IMR-90 (cell line): ENCODE results near the gene MET. TPM values are rescaled to one million over a fixed set of nuclear protein-coding genes. Genes with fewer than 3 reads are reported as not detected.
A peak's percentile ranks its signal among the peaks of the same experiment; 100 is the strongest.

Experiments used
- ATAC-seq: fragments of 200-7000 bp; cut with Tn5 transposase; 2 replicates; pipeline ENCODE4 v1.9.1; 2020; ENCODE audit warnings: low read depth, mild to moderate bottlenecking, moderate library complexity
- BruUV-seq: library from RNA; stranded (reverse); fragments of 400-500 nt; replicated peaks from 2 replicates; lab custom pipeline; 2021; lab: Mats Ljungman, UMichigan
- CTCF ChIA-PET: fragments of 300-600 bp; formaldehyde crosslinking; extraction: SDS; loops from one replicate; lab custom pipeline; 2021; ENCODE audit warnings: antibody characterized with exemption; lab: Yijun Ruan, JAX
- POLR2A ChIA-PET: fragments of 300-600 bp; sonication (Branson Sonifier 250); formaldehyde crosslinking; loops from one replicate; lab custom pipeline; 2022; ENCODE audit warnings: antibody characterized with exemption; ENCODE audit not compliant: unreplicated experiment; lab: Charles Lee
- DNase-seq: peaks from one replicate; pipeline ENCODE4 v3.0.0; 2013
- H2AFZ ChIP-seq: replicated peaks from 2 replicates; pipeline ENCODE3; 2013; ENCODE audit warnings: low read length, mild to moderate bottlenecking; ENCODE audit not compliant: poor library complexity
- H2AK5ac ChIP-seq: 2 replicates; pipeline ENCODE4 v1.6.1; 2013; ENCODE audit warnings: low read depth, low read length, inconsistent platforms
- H2AK9ac ChIP-seq: replicated peaks from 2 replicates; pipeline ENCODE3; 2013; ENCODE audit warnings: mild to moderate bottlenecking, low read depth, low read length, moderate library complexity; ENCODE audit not compliant: poor library complexity
- H2BK120ac ChIP-seq: 2 replicates; pipeline ENCODE4 v1.6.1; 2013; ENCODE audit warnings: low read depth, low read length, inconsistent platforms
- H2BK15ac ChIP-seq: 3 replicates; pipeline ENCODE4 v1.6.1; 2013; ENCODE audit warnings: low read depth, low read length, inconsistent platforms
- H2BK20ac ChIP-seq: 2 replicates; pipeline ENCODE4 v1.6.1; 2013; ENCODE audit warnings: low read depth, mild to moderate bottlenecking, inconsistent platforms, low read length, moderate library complexity
- H2BK5ac ChIP-seq: 2 replicates; pipeline ENCODE4 v1.6.1; 2013; ENCODE audit warnings: mild to moderate bottlenecking, low read depth, low read length, inconsistent platforms; ENCODE audit not compliant: poor library complexity, severe bottlenecking
- H3K14ac ChIP-seq: replicated peaks from 2 replicates; pipeline ENCODE4 v1.6.1; 2013; ENCODE audit warnings: low read depth, low read length, inconsistent platforms
- H3K18ac ChIP-seq: 2 replicates; pipeline ENCODE4 v1.6.1; 2013; ENCODE audit warnings: low read depth, low read length, control low read depth
- H3K23ac ChIP-seq: 2 replicates; pipeline ENCODE4 v1.6.1; 2013; ENCODE audit warnings: low read depth, low read length, inconsistent platforms
- H3K27ac ChIP-seq: 2 replicates; pipeline ENCODE4 v1.5.1; 2013; ENCODE audit warnings: mild to moderate bottlenecking, control low read depth, low read length; ENCODE audit not compliant: insufficient read depth
- H3K27me3 ChIP-seq: 2 replicates; pipeline ENCODE4 v1.6.1; 2013; ENCODE audit warnings: low read length; ENCODE audit not compliant: control insufficient read depth, insufficient read depth
- H3K36me3 ChIP-seq: 2 replicates; pipeline ENCODE4 v1.6.1; 2013; ENCODE audit warnings: low read length, mixed read lengths; ENCODE audit not compliant: control insufficient read depth, insufficient read depth
- H3K4ac ChIP-seq: 2 replicates; pipeline ENCODE4 v1.6.1; 2013; ENCODE audit warnings: low read depth, low read length, inconsistent platforms
- H3K4me1 ChIP-seq: 2 replicates; pipeline ENCODE4 v1.6.1; 2013; ENCODE audit warnings: low read length, mixed read lengths; ENCODE audit not compliant: control insufficient read depth, insufficient read depth
- H3K4me2 ChIP-seq: 2 replicates; pipeline ENCODE4 v1.6.1; 2013; ENCODE audit warnings: low read depth, mild to moderate bottlenecking, control low read depth, low read length, moderate library complexity
- H3K4me3 ChIP-seq: 2 replicates; pipeline ENCODE4 v1.5.1; 2013; ENCODE audit warnings: low read depth, mild to moderate bottlenecking, control low read depth, low read length, moderate library complexity; ENCODE audit not compliant: insufficient read depth
- H3K56ac ChIP-seq: 2 replicates; pipeline ENCODE4 v1.6.1; 2013; ENCODE audit warnings: low read length, inconsistent platforms; ENCODE audit not compliant: insufficient read depth; ENCODE audit errors: extremely low read depth
- H3K79me1 ChIP-seq, 2 experiments: 2 replicates each; pipeline ENCODE4 v1.6.1; 2013; ENCODE audit warnings: low read length in 2 of 2, inconsistent platforms in 1 of 2, low read depth in 1 of 2
- H3K9ac ChIP-seq: 2 replicates; pipeline ENCODE4 v1.6.1; 2013; ENCODE audit warnings: low read depth, low read length, control low read depth
- H3K9me1 ChIP-seq: 2 replicates; pipeline ENCODE4 v1.6.1; 2013; ENCODE audit warnings: low read length, inconsistent platforms; ENCODE audit not compliant: insufficient read depth
- H3K9me3 ChIP-seq: 2 replicates; pipeline ENCODE4 v1.6.1; 2013; ENCODE audit warnings: low read length; ENCODE audit not compliant: control insufficient read depth, insufficient read depth
- H4K20me1 ChIP-seq: 2 replicates; pipeline ENCODE4 v1.6.1; 2013; ENCODE audit warnings: low read length, inconsistent platforms; ENCODE audit not compliant: insufficient read depth
- H4K5ac ChIP-seq: 2 replicates; pipeline ENCODE4 v1.6.1; 2013; ENCODE audit warnings: mild to moderate bottlenecking, low read depth, low read length, control low read depth
- H4K8ac ChIP-seq, 2 experiments: 2 replicates each; pipeline ENCODE4 v1.6.1; 2013; ENCODE audit warnings: low read depth in 2 of 2, low read length in 2 of 2, control low read depth in 1 of 2, inconsistent platforms in 1 of 2
- H4K91ac ChIP-seq: 2 replicates; pipeline ENCODE4 v1.6.1; 2013; ENCODE audit warnings: low read depth, low read length, inconsistent platforms; ENCODE audit not compliant: insufficient read depth
- BHLHE40 ChIP-seq: fragments of 150-350 bp; IDR thresholded peaks from 2 replicates; pipeline ENCODE4 v1.6.1; 2016; ENCODE audit warnings: mild to moderate bottlenecking, low read depth, low read length
- FOS ChIP-seq: fragments of 150-350 bp; IDR thresholded peaks from 2 replicates; pipeline ENCODE4 v1.6.1; 2016; ENCODE audit warnings: low read depth, low read length
- RFX5 ChIP-seq: IDR thresholded peaks from 2 replicates; pipeline ENCODE4 v1.8.0; 2012; ENCODE audit warnings: low read depth, mild to moderate bottlenecking, low read length, moderate library complexity
- WGBS, 2 experiments: methylation state at CpG; one replicate each; pipeline versions ENCODE4 v1.1.5 to v1.1.7; 2013; ENCODE audit warnings: missing lambda C conversion rate in 2 of 2; ENCODE audit not compliant: insufficient read length in 1 of 2; ENCODE audit errors: extremely low coverage in 2 of 2; 5-methylcytosine and 5-hydroxymethylcytosine counted together
- dilution Hi-C: fragments of 300-500 bp; cut with HindIII; formaldehyde crosslinking; loops from one replicate; pipeline ENCODE4 v1.14.3; 2018; ENCODE audit warnings: low sequenced_read_pairs; ENCODE audit not compliant: unreplicated experiment
- in situ Hi-C: fragments of 300-500 bp; cut with MboI; formaldehyde crosslinking; loops from 3 replicates; pipeline ENCODE4 v1.14.3; 2019; ENCODE audit warnings: low sequenced_read_pairs, inconsistent platforms, mixed read lengths
- intact Hi-C: fragments of 100-400 bp; cut with micrococcal nuclease; formaldehyde crosslinking; loops from 2 replicates; pipeline ENCODE4 v1.10.0; 2022
- polyA plus RNA-seq, 3 experiments: library from polyadenylated mRNA; depleted of rRNA; stranded (reverse); fragments of >200 nt; gene quantifications; 2 replicates each; pipeline ENCODE4 v1.2.3, GENCODE V29; 2012; ENCODE audit warnings: low replicate concordance in 1 of 3
- total RNA-seq: library from RNA; depleted of rRNA; stranded (reverse); fragments of >200 nt; gene quantifications from 2 replicates; pipeline ENCODE4 v1.2.3, GENCODE V29; 2012
- TF ChIP-seq, protein P1 (sequence below): fragments of 150-350 bp; IDR thresholded peaks from 2 replicates; pipeline ENCODE4 v1.6.1; 2016; ENCODE audit warnings: low read depth, mild to moderate bottlenecking, low read length, moderate library complexity, borderline replicate concordance

MET gene
- total and polyA plus RNA-seq, 2 of the 4 experiments (the other 2 are of a cell fraction): 15.0 to 84.6 TPM

DNA sequence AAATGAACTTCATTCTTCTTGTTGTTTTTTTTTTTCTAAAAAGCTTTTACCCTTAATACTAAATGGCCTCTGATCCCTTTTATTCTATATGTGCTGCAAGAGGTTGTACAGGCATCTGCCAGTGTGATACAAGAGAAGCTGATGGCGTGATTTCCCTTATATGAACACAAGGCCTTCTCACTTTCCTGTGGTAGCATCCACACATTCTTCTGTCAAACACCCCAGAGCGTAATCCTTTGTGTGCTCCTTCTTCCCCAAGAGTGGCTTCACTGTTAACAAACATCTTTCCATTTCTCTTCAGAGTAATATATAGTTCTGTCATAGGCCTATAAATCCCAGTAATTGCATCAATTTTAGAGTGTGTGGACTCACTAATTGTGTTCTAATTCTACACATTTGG is 104.0 kb downstream of the MET start:
- Histone ChIP-seq H4K5ac (peak overlapping the region; percentile 82; the same call in 1 of the 2 replicates), H2BK15ac (0 out of 3 replicates have a peak overlapping the region, but pooled peaks have one; percentile 77), H3K27ac (no peak overlapping the region), H3K4me1 (peaks cover 28% of the 10 kb centered on the region), H3K79me1 (peaks cover 5 to 10% of the 10 kb centered on the region in 2 experiments; a peak in 2 of 4 replicates), H3K4ac (no peak overlapping the region), H4K91ac (no peak overlapping the region; the same call in 1 of the 2 replicates), H3K14ac (no peak overlapping the region), H2BK120ac (peak overlapping the region; percentile 23; the same call in 1 of the 2 replicates), H3K9ac (no peak overlapping the region; the same call in 1 of the 2 replicates), H3K36me3 (peaks cover 3% of the 10 kb centered on the region; the same call in 1 of the 2 replicates), H3K27me3 (no peaks in the 10 kb centered on the region), H3K4me3 (no peak overlapping the region), H2BK5ac (peak overlapping the region; percentile 35), H3K9me3 (peaks cover 4% of the 10 kb centered on the region; the same call in 1 of the 2 replicates), H4K8ac (no peak overlapping the region), H2AK5ac (0 out of 2 replicates have a peak overlapping the region, but pooled peaks have one; percentile 18), H3K4me2 (no peak overlapping the region), H2AFZ (no peak overlapping the region), H2AK9ac (no peak overlapping the region), H3K9me1 (peaks cover 16% of the 10 kb centered on the region), H3K56ac (no peak overlapping the region), H3K18ac (peak overlapping the region; percentile 75; the same call in 1 of the 2 replicates), H3K23ac (0 out of 2 replicates have a peak overlapping the region, but pooled peaks have one; percentile 3), H4K20me1 (no peaks in the 10 kb centered on the region), H2BK20ac (0 out of 2 replicates have a peak overlapping the region, but pooled peaks have one; percentile 16)
- ATAC-seq: no peak
- dilution Hi-C loops: no loop called here
- no peak for TF ChIP-seq FOS
- TF ChIP-seq BHLHE40: no peak
- TF ChIP-seq, protein P1, sequence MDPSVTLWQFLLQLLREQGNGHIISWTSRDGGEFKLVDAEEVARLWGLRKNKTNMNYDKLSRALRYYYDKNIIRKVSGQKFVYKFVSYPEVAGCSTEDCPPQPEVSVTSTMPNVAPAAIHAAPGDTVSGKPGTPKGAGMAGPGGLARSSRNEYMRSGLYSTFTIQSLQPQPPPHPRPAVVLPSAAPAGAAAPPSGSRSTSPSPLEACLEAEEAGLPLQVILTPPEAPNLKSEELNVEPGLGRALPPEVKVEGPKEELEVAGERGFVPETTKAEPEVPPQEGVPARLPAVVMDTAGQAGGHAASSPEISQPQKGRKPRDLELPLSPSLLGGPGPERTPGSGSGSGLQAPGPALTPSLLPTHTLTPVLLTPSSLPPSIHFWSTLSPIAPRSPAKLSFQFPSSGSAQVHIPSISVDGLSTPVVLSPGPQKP: no peak
- no peak for TF ChIP-seq RFX5
- CTCF ChIA-PET: interaction anchor here (1.4 kb wide), 1 partner anchor 45 kb away, joined by 3 read pairs; no protein-coding TSS in a partner anchor
- BruUV-seq: no TSS peak
- intact Hi-C loops: loop anchor here (5.0 kb wide), 1 partner anchor 39 kb away; no protein-coding TSS in a partner anchor
- in situ Hi-C loops: no loop called here
- DNase-seq: no peak
- no CpG with 5 or more reads among the region's 2 CpGs for WGBS, 2 experiments
- POLR2A ChIA-PET: no interaction called here
